HepG2 (cell line): ENCODE data around the gene NUCB1. TPM values are rescaled to one million over a fixed set of nuclear protein-coding genes. Genes with fewer than 3 reads are reported as not detected.

Source experiments
- AHR ChIP-seq: IDR thresholded peaks from 2 replicates; pipeline ENCODE4 v1.6.1; 2018; ENCODE audit warnings: missing genetic modification reagents, missing compliant biosample characterization
- BRF2 ChIP-seq: sonication (generic); formaldehyde crosslinking; IDR thresholded peaks from 2 replicates; pipeline ENCODE4 v1.8.1; 2022; ENCODE audit warnings: mild to moderate bottlenecking, missing genetic modification reagents
- FOXA1 ChIP-seq, 2 experiments: fragments of 450-650 bp in 1 of 2; sonication (generic) in 1 of 2; formaldehyde crosslinking in 1 of 2; IDR thresholded peaks; 2 replicates each; pipeline versions ENCODE4 v1.4.0 to v1.6.1; 2016 to 2020; ENCODE audit warnings: missing genetic modification reagents in 1 of 2
- IKZF4 ChIP-seq: sonication (generic); formaldehyde crosslinking; IDR thresholded peaks from 2 replicates; pipeline ENCODE4 v1.5.1; 2020; ENCODE audit warnings: borderline replicate concordance, mild to moderate bottlenecking, low read depth, missing genetic modification reagents; ENCODE audit errors: not compliant biosample characterization
- IRX3 ChIP-seq: sonication (generic); formaldehyde crosslinking; IDR thresholded peaks from 2 replicates; pipeline ENCODE4 v1.8.1; 2023; ENCODE audit warnings: mild to moderate bottlenecking, low read depth, missing genetic modification reagents, borderline replicate concordance
- KDM1A ChIP-seq: IDR thresholded peaks from 2 replicates; pipeline ENCODE4 v1.6.1; 2016; ENCODE audit warnings: missing compliant biosample characterization
- NFKB2 ChIP-seq: sonication (generic); formaldehyde crosslinking; IDR thresholded peaks from 2 replicates; pipeline ENCODE4 v1.4.0; 2020; ENCODE audit warnings: missing genetic modification reagents, borderline replicate concordance
- PHF5A ChIP-seq: IDR thresholded peaks from one replicate; pipeline ENCODE4 v1.6.1; 2018; ENCODE audit warnings: low read depth, missing genetic modification reagents; ENCODE audit not compliant: unreplicated experiment
- RFX5 ChIP-seq: IDR thresholded peaks from 2 replicates; pipeline ENCODE4 v1.6.1; 2011; ENCODE audit warnings: low read depth, low read length, improper control_type of control experiment
- RNF219 ChIP-seq: sonication (generic); formaldehyde crosslinking; IDR thresholded peaks from 2 replicates; pipeline ENCODE4 v1.5.0; 2020; ENCODE audit warnings: mild to moderate bottlenecking, missing genetic modification reagents
- SRSF4 ChIP-seq: fragments of 200-400 bp; formaldehyde crosslinking; IDR thresholded peaks from one replicate; pipeline ENCODE4 v1.6.1; 2018; ENCODE audit warnings: mild to moderate bottlenecking, low read depth, low read length, moderate library complexity; ENCODE audit not compliant: poor library complexity, severe bottlenecking
- TAF15 ChIP-seq: fragments of 200-400 bp; formaldehyde crosslinking; IDR thresholded peaks from one replicate; pipeline ENCODE4 v1.6.1; 2018; ENCODE audit warnings: mild to moderate bottlenecking, low read depth, low read length; ENCODE audit not compliant: poor library complexity, severe bottlenecking
- TEAD3 ChIP-seq: optimal IDR thresholded peaks from 2 replicates; pipeline ENCODE3; 2016; ENCODE audit warnings: borderline replicate concordance
- THRA ChIP-seq: sonication (generic); formaldehyde crosslinking; IDR thresholded peaks from 2 replicates; pipeline ENCODE4 v1.4.0; 2020; ENCODE audit warnings: missing genetic modification reagents, borderline replicate concordance
- ZBTB44 ChIP-seq: sonication (generic); formaldehyde crosslinking; IDR thresholded peaks from 2 replicates; pipeline ENCODE4 v1.4.0; 2020; ENCODE audit warnings: missing genetic modification reagents
- ZIK1 ChIP-seq: sonication (generic); formaldehyde crosslinking; IDR thresholded peaks from 2 replicates; pipeline ENCODE4 v1.5.0; 2020; ENCODE audit warnings: mild to moderate bottlenecking, low read depth, missing genetic modification reagents, borderline replicate concordance
- ZMYM3 ChIP-seq: sonication (generic); formaldehyde crosslinking; IDR thresholded peaks from 2 replicates; pipeline ENCODE4 v1.5.1; 2020; ENCODE audit warnings: mild to moderate bottlenecking, missing genetic modification reagents
- ZNF230 ChIP-seq: sonication (generic); formaldehyde crosslinking; IDR thresholded peaks from 2 replicates; pipeline ENCODE4 v1.4.0; 2020; ENCODE audit warnings: mild to moderate bottlenecking, missing genetic modification reagents
- ZNF333 ChIP-seq: sonication (generic); formaldehyde crosslinking; IDR thresholded peaks from 2 replicates; pipeline ENCODE4 v1.4.0; 2020; ENCODE audit warnings: mild to moderate bottlenecking, missing genetic modification reagents, borderline replicate concordance
- ZNF446 ChIP-seq: sonication (generic); formaldehyde crosslinking; IDR thresholded peaks from 2 replicates; pipeline ENCODE4 v1.5.0; 2020; ENCODE audit warnings: mild to moderate bottlenecking, missing genetic modification reagents
- ZNF577 ChIP-seq: sonication (generic); formaldehyde crosslinking; IDR thresholded peaks from 2 replicates; pipeline ENCODE4 v1.4.0; 2020; ENCODE audit warnings: mild to moderate bottlenecking, low read depth, missing genetic modification reagents, borderline replicate concordance
- ZSCAN22 ChIP-seq: sonication (generic); formaldehyde crosslinking; IDR thresholded peaks from 2 replicates; pipeline ENCODE4 v1.4.0; 2020; ENCODE audit warnings: mild to moderate bottlenecking, missing genetic modification reagents
- polyA plus RNA-seq, 8 experiments: library from polyadenylated mRNA; depleted of rRNA in 3 of 8; stranded (reverse) in 7 of 8; unstranded in 1 of 8; fragments of >200 nt; fragmentation: Illumina TruSeq in 4 of 8; extraction: Trizol in 4 of 8; gene quantifications; 2 replicates each; pipeline versions ENCODE4 v1.2.1 to v1.2.3, GENCODE V29; 2011 to 2016; ENCODE audit warnings: low read depth in 4 of 8, missing spikeins in 1 of 8, mixed read lengths in 1 of 8; ENCODE audit not compliant: insufficient read depth in 1 of 8
- total RNA-seq, 5 experiments: library from RNA; depleted of rRNA; stranded (reverse); fragments of >200 nt; fragmentation: Illumina TruSeq; extraction: Trizol; gene quantifications; 2 replicates each; pipeline ENCODE4 v1.2.3, GENCODE V29; 2016; ENCODE audit warnings: low read depth in 1 of 5

Gene NUCB1
- total and polyA plus RNA-seq, 2 of the 13 experiments (the other 11 are each of a cell fraction or from before 2014, with no cell fraction given) = 82.3 to 106 TPM

GRCh38 chr19:48967346-48968178, 67.5 kb downstream of the NUCB1 start (continued):
- TF ChIP-seq BRF2 (peak; percentile 73), IRX3 (CRISPR knock-in tag) (peak; percentile 14; the same call in 1 of the 2 replicates), PHF5A (CRISPR knock-in tag) (peak; percentile 50), ZNF446 (CRISPR knock-in tag) (no peak), ZMYM3 (CRISPR knock-in tag) (no peak), TAF15 (no peak), SRSF4 (peak; percentile 73), ZNF333 (CRISPR knock-in tag) (no peak), RFX5 (no peak; the same call in 1 of the 2 replicates), ZBTB44 (CRISPR knock-in tag) (no peak), IKZF4 (CRISPR knock-in tag) (no peak), ZIK1 (CRISPR knock-in tag) (no peak), NFKB2 (0 out of 2 replicates have a peak, but pooled peaks have one; percentile 32), FOXA1 (IDR thresholded peaks at IDR 0.05) (no peak), FOXA1 (CRISPR knock-in tag; IDR thresholded peaks at IDR 0.05) (no peak; the same call in 1 of the 2 replicates), TEAD3 (CRISPR knock-in tag) (no peak), ZNF577 (CRISPR knock-in tag) (0 out of 2 replicates have a peak, but pooled peaks have one; percentile 66), AHR (CRISPR knock-in tag) (no peak), THRA (CRISPR knock-in tag) (0 out of 2 replicates have a peak, but pooled peaks have one; percentile 6), RNF219 (CRISPR knock-in tag) (no peak; the same call in 1 of the 2 replicates), KDM1A (CRISPR knock-in tag) (no peak), ZNF230 (CRISPR knock-in tag) (no peak), ZSCAN22 (CRISPR knock-in tag) (no peak)
